Kidney capillary endothelial cell (primary cell): Measurements from ENCODE around the gene ARCN1.

Experiments
- DNase-seq: peaks from one replicate; pipeline ENCODE4 v3.0.0-alpha.2; 2018; ENCODE audit warnings: low spot score

Gene ARCN1

GRCh38 chr11:118638726-118639125 is 66.5 kb downstream of the ARCN1 start:
- DNase-seq, result no peak

GRCh38 chr11:118639899-118640298 is 67.7 kb downstream of the ARCN1 start:
- no peak for DNase-seq

GRCh38 chr11:118640332-118641154 is 68.3 kb downstream of the ARCN1 start:
- DNase-seq, result no peak

GRCh38 chr11:118641397-118642019 is 69.3 kb downstream of the ARCN1 start:
- no peak for DNase-seq

- DNase-seq, result no peak
Measured at GRCh38 chr11:118643142-118643994, 71.2 kb downstream of the ARCN1 start.

GRCh38 chr11:118643995-118644345 is 71.8 kb downstream of the ARCN1 start:
- DNase-seq, result no peak

- no peak for DNase-seq
Measured at GRCh38 chr11:118644496-118644895, 72.3 kb downstream of the ARCN1 start.

- no peak for DNase-seq
Measured at GRCh38 chr11:118645066-118645715, 73.0 kb downstream of the ARCN1 start.

- no peak for DNase-seq
Measured at GRCh38 chr11:118646393-118646792, 74.2 kb downstream of the ARCN1 start.

- DNase-seq, result no peak
Measured at GRCh38 chr11:118648291-118648690, 76.1 kb downstream of the ARCN1 start.

GRCh38 chr11:118649941-118650340 is 77.7 kb downstream of the ARCN1 start:
- no peak for DNase-seq

- no peak for DNase-seq
Measured at GRCh38 chr11:118650366-118650765, 78.2 kb downstream of the ARCN1 start.

GRCh38 chr11:118651820-118652219 is 79.6 kb downstream of the ARCN1 start:
- no peak for DNase-seq
